Activated T-cell treated with anti-CD3 and anti-CD28 coated beads, Interleukin-2, amount 50 U/mL, for 1 hour (primary cell): ENCODE measurements around the gene TIPRL.
"Not testable (repeated sequence)": the region's sequence is repeated elsewhere in the genome, so short reads cannot be mapped to it uniquely, and the experiment has no call there.

Experiments
- DNase-seq: peaks from one replicate; pipeline ENCODE4 v3.0.0-alpha.2; 2020

Gene TIPRL

GRCh38 chr1:168159979-168160378, 18.8 kb upstream of the TIPRL start:
- DNase-seq: no peak

GRCh38 chr1:168161459-168161858, 17.3 kb upstream of the TIPRL start:
- DNase-seq: no peak

- no peak for DNase-seq
Measured at GRCh38 chr1:168163670-168164069, 15.1 kb upstream of the TIPRL start.

GRCh38 chr1:168164771-168165170, 14.0 kb upstream of the TIPRL start:
- DNase-seq: no peak

- no peak for DNase-seq
Measured at GRCh38 chr1:168167806-168168205, 11.0 kb upstream of the TIPRL start.

- no peak for DNase-seq
Measured at GRCh38 chr1:168170564-168171508, 7.9 kb upstream of the TIPRL start.

- DNase-seq: no peak
Measured at GRCh38 chr1:168172250-168172915, 6.4 kb upstream of the TIPRL start.

- DNase-seq: no peak
Measured at GRCh38 chr1:168178227-168178637, 530 bp upstream of the TIPRL start.

- DNase-seq: no peak
Measured at GRCh38 chr1:168179438-168180147, 831 bp downstream of the TIPRL start.

- DNase-seq: no peak
Measured at GRCh38 chr1:168180148-168180524, 1.4 kb downstream of the TIPRL start.

- DNase-seq: not testable (repeated sequence)
Measured at GRCh38 chr1:168181063-168181720, 2.4 kb downstream of the TIPRL start.

GRCh38 chr1:168187177-168187576, 8.4 kb downstream of the TIPRL start:
- no peak for DNase-seq

- no peak for DNase-seq
Measured at GRCh38 chr1:168190403-168190802, 11.6 kb downstream of the TIPRL start.

GRCh38 chr1:168195199-168196135, 16.7 kb downstream of the TIPRL start:
- no peak for DNase-seq

GRCh38 chr1:168199056-168199455, 20.3 kb downstream of the TIPRL start:
- DNase-seq: no peak

- DNase-seq: no peak
Measured at GRCh38 chr1:168202941-168203654, 24.3 kb downstream of the TIPRL start.

GRCh38 chr1:168206111-168206510, 27.3 kb downstream of the TIPRL start:
- DNase-seq: no peak

GRCh38 chr1:168207673-168208072, 28.9 kb downstream of the TIPRL start:
- not testable (repeated sequence) for DNase-seq

- no peak for DNase-seq
Measured at GRCh38 chr1:168210312-168210711, 31.6 kb downstream of the TIPRL start.

- no peak for DNase-seq
Measured at GRCh38 chr1:168213349-168213748, 34.6 kb downstream of the TIPRL start.

GRCh38 chr1:168216171-168216570, 37.4 kb downstream of the TIPRL start:
- no peak for DNase-seq
